Central memory CD8-positive, alpha-beta T cell (primary cell): ENCODE measurements around the gene PI4KA.
"Not testable (repeated sequence)": the region's sequence is repeated elsewhere in the genome, so short reads cannot be mapped to it uniquely, and the experiment has no call there.

ENCODE experiments used
- ATAC-seq: fragments of 150-1000 bp; cut with Tn5 transposase; replicated peaks from 2 replicates; pipeline ENCODE4 v1.10.0; 2022; ENCODE audit warnings: mild to moderate bottlenecking, moderate FRiP score, moderate number of reproducible peaks; ENCODE audit not compliant: poor library complexity, severe bottlenecking; ENCODE audit errors: extremely low read depth
- DNase-seq, 2 donors: peaks; one replicate each; pipeline ENCODE4 v3.0.0; 2021; ENCODE audit warnings: low spot score in 2 of 2
- H3K27ac Mint-ChIP-seq: one replicate; pipeline ENCODE4 v1.8.0; 2022; ENCODE audit warnings: low read depth, mild to moderate bottlenecking, moderate library complexity, mixed read lengths
- H3K27me3 Mint-ChIP-seq: one replicate; pipeline ENCODE4 v1.8.0; 2022; ENCODE audit warnings: mixed read lengths
- H3K36me3 Mint-ChIP-seq: one replicate; pipeline ENCODE4 v1.8.0; 2022; ENCODE audit warnings: mild to moderate bottlenecking, moderate library complexity, mixed read lengths; ENCODE audit not compliant: insufficient read depth
- H3K4me1 Mint-ChIP-seq: one replicate; pipeline ENCODE4 v1.8.0; 2022; ENCODE audit warnings: mixed read lengths
- H3K4me3 Mint-ChIP-seq: one replicate; pipeline ENCODE4 v1.8.0; 2022; ENCODE audit warnings: mild to moderate bottlenecking, moderate library complexity, mixed read lengths
- H3K9me3 Mint-ChIP-seq: one replicate; pipeline ENCODE4 v1.8.0; 2022; ENCODE audit warnings: mixed read lengths

The PI4KA gene

DNA sequence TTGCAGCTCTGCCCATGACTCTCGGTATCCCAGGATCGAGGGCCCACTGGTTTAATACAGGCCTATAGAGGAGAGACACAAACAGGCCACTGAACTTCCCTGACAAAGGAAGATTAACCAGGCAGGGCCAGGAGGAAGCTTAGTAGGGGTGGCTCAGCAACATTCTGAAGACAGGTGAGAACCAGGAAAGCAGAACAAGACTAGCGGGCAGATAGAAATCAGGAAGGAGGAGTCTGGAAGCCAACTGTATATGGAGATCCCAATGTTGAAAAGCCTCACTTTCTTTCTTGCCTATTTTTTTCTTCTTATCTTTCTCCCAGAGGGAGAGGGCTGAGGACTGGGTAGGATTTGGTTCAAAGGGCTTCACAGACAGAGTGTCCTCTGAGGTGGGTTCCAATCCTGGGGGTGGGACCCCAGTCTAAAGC, 5.4 kb downstream of the PI4KA start:
- Mint-ChIP-seq H3K27ac (no peak overlapping the region), H3K36me3 (peaks cover 8% of the 10 kb centered on the region), H3K27me3 (no peaks in the 10 kb centered on the region), H3K9me3 (no peaks in the 10 kb centered on the region), H3K4me1 (peaks cover 57% of the 10 kb centered on the region), H3K4me3 (no peak overlapping the region)
- ATAC-seq (no peak), DNase-seq (no peak)

DNA sequence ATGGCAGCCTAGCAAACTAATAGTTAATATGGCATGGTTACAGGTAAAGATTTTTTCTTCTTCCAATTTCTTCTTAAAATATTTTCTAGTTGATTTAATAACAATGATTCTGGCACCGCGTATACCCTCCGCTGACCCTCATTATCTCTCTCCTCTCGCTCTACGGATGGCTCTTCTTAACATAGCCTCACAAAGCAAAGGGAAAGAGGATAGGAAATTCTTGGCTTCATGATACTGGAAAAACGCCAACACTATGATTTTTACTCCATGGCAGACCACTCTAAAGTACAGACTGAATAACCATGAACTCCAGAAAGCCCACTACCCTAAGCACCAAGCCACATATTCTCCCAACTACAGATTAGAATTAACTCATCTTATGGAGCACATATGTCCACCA, 6.1 kb downstream of the PI4KA start:
- Mint-ChIP-seq H3K4me3 (no peak overlapping the region), H3K4me1 (peaks cover 51% of the 10 kb centered on the region), H3K27me3 (no peaks in the 10 kb centered on the region), H3K27ac (peak overlapping the region; percentile 77), H3K9me3 (no peaks in the 10 kb centered on the region), H3K36me3 (peaks cover 2% of the 10 kb centered on the region)
- no peak for DNase-seq
- ATAC-seq, result no peak

DNA sequence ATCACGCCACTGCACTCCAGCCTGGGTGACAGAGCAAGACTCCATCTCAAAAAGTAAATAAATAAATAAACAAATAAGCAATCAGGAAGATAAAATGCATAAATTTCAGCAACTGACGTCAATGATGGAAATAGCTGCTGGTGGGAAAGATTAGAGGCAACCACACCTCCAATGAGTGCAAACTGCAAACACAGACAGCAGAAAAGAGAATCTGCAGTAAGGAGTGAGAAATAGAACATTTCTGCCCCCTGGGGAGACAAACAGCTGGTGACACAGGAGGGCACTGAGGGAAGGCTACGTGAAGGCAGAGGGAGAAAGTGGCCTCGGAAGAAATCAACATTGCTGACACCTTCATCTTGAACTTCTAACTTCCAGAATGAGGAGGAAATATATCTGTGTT, 6.5 kb downstream of the PI4KA start:
- Mint-ChIP-seq H3K27me3 (no peaks in the 10 kb centered on the region), H3K9me3 (no peaks in the 10 kb centered on the region), H3K36me3 (peaks cover 1% of the 10 kb centered on the region), H3K4me3 (no peak overlapping the region), H3K27ac (peak overlapping the region; percentile 77), H3K4me1 (peaks cover 47% of the 10 kb centered on the region)
- ATAC-seq (no peak), DNase-seq (no peak)

DNA sequence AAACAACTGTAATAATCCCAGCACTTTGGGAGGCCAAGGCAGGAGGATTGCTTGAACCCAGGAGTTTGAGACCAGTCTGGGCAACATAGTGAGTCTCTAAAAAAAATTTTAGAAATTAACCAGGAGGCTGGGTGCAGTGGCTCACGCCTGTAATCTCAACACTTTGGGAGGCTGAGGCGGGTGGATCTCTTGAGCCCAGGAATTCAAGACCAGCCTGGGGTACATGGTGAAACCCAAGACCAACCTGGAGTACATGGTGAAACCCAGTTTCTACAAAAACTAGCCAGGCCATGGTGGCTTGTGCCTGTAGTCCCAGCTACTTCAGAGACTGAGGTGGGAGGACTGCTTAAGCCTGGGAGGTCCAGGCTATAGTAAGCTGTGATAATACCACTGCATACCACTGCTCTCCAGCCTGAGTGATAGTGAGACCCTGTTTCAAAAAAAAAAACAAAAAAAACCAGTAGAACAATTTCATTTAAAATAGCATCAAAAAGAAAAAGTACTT, 11.2 kb downstream of the PI4KA start:
- peaks cover 2% of the 10 kb centered on the region for H3K36me3 Mint-ChIP-seq
- no peak for ATAC-seq
- no peaks in the 10 kb centered on the region for H3K9me3 Mint-ChIP-seq
- no peaks in the 10 kb centered on the region for H3K27me3 Mint-ChIP-seq
- peaks cover 35% of the 10 kb centered on the region for H3K4me1 Mint-ChIP-seq
- H3K4me3 Mint-ChIP-seq, result no peak overlapping the region
- H3K27ac Mint-ChIP-seq, result no peak overlapping the region
- DNase-seq, result no peak

DNA sequence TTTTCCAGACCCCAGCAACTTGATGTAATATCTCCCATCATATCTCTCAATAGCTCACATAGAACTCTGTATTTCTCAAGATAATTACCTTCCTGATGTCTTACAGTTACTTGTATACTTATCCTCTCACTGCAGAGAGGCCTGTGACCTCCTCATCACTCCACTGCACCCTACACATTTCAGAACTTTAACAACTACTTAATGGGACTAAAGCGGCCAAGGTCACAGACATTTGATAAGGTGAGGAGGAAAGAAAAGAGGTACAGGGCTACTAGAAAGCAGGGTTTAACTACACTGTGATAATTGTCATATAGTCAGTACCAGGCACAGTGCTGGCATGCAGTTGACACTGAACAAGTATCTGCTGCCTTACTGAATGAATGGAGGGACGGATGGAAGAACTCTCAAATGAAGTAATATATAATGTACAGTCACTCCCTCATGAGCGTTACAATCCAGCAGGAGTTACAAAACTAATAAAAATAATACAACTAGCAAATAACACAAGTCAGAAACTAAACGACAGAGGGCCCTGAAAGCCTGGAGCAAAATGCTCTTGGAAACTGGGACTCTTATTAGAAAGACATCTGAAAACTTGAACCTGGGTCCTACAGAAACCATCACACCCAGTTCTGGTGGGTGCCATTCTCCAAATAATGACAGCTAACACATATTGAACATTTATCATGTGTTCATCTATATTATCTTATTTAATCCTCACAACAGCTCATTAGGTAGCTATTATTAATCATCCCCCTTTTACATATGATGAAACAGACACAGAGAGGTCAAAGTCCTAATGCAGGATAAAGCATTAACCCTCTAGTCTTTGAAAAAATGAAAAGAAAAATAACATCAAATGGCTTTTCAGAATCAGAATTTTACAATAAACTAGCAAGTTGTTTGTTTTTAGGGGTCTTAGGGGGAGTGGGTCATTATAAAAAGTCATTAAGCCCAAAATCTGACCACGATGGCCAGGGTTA, 14.3 kb downstream of the PI4KA start:
- no peaks in the 10 kb centered on the region for H3K9me3 Mint-ChIP-seq
- peaks cover 54% of the 10 kb centered on the region for H3K4me1 Mint-ChIP-seq
- ATAC-seq (no peak), DNase-seq (no peak)
- no peak overlapping the region for H3K27ac Mint-ChIP-seq
- H3K36me3 Mint-ChIP-seq, result peaks cover 2% of the 10 kb centered on the region
- no peak overlapping the region for H3K4me3 Mint-ChIP-seq
- no peaks in the 10 kb centered on the region for H3K27me3 Mint-ChIP-seq

DNA sequence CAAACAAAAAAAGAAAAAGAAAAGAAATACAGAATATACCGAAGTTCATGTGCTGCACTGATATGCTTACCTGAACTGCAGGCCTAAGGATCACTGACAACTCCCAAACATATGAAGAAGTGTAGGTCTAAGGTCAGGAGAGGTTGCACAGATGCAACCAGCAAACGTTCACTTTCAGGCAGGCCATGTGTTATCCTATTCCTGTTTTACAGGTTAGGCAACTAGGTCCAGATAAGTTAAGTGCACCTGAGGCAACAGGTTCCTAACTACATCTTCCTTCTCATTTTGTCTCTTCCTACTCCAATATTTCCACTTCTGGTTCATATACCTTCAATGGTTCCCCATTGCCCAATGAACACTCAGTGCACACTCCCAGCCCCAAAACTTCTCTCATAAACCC, 15.1 kb downstream of the PI4KA start:
- Mint-ChIP-seq H3K4me1 (peaks cover 49% of the 10 kb centered on the region), H3K36me3 (peaks cover 2% of the 10 kb centered on the region), H3K27me3 (no peaks in the 10 kb centered on the region), H3K4me3 (no peak overlapping the region), H3K27ac (no peak overlapping the region), H3K9me3 (no peaks in the 10 kb centered on the region)
- DNase-seq, result no peak
- ATAC-seq, result no peak

DNA sequence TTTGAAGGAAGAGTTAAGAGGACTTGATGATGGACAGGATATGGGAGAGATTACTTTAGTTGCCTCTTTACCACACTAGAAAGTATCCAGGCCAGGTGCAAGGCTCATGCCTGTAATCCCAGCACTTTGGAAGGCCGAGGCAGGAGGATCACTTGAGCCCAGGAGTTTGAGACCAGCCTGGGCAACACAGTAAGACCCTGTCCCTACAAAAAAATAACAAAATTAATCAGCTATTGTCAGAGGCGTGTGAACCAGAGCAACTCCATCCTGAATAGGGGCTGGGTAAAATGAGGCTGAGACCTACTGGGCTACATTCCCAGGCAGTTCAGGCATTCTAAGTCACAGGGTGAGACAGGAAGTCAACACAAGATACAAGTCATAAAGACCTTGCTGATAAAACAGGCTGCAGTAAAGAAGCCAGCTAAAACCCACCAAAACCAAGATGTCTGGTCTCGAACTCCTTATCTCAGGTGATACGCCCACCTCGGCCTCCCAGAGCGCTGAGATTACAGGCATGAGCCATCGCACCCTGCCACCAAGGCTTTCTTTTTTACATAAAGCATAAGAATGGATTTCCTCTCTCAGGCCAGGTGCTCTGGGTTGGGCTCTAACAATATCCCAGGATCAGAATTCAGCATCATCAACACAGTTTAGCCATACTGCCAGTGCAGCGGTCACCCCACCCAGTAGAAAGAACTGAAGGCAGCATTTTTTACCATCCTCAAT, 17.8 kb downstream of the PI4KA start:
- peaks cover 50% of the 10 kb centered on the region for H3K4me1 Mint-ChIP-seq
- no peaks in the 10 kb centered on the region for H3K9me3 Mint-ChIP-seq
- no peak overlapping the region for H3K4me3 Mint-ChIP-seq
- H3K27me3 Mint-ChIP-seq, result no peaks in the 10 kb centered on the region
- H3K36me3 Mint-ChIP-seq, result peaks cover 2% of the 10 kb centered on the region
- ATAC-seq (no peak), DNase-seq (no peak)
- peak overlapping the region; percentile 9 for H3K27ac Mint-ChIP-seq

DNA sequence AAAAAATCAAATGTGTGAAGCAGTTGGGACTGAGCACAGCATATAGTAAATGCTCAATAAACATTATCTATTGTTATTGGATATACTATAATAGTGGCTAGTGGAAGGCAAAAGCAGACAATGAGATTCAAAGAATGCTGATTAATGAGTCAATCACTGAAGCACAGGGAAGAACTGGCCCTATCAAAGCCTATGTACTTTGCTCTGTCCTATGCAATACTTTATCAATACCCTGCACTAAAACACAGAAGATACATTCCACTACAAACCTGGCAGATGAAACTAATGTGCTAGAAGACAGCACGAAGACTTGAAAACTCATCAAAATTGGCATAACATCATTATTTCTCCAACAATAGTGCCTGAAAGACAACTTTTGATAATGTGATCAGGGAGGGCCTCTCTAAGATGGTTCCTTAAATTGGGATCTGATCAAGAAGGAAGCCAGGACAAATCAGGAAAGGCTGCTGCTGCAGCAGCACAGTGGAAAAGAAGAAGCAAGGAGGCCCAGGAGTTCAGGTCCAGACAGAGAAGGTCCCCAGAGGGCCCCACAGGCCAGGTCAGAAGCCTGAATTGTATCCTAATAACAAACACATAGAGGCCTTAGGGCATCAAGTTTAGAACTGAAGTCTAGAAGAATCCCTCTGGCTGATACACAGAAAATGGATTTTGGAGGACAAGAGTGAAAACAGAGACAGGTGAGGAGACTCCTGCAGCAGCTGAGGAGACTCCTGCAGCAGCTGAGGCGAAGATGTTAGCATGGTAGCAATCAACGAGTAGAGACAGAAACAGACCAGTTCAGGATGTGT, 18.6 kb downstream of the PI4KA start:
- Mint-ChIP-seq H3K9me3 (no peaks in the 10 kb centered on the region), H3K4me3 (no peak overlapping the region), H3K27ac (peak overlapping the region; percentile 9), H3K4me1 (peaks cover 48% of the 10 kb centered on the region), H3K36me3 (peaks cover 2% of the 10 kb centered on the region), H3K27me3 (no peaks in the 10 kb centered on the region)
- no peak for ATAC-seq
- no peak for DNase-seq

DNA sequence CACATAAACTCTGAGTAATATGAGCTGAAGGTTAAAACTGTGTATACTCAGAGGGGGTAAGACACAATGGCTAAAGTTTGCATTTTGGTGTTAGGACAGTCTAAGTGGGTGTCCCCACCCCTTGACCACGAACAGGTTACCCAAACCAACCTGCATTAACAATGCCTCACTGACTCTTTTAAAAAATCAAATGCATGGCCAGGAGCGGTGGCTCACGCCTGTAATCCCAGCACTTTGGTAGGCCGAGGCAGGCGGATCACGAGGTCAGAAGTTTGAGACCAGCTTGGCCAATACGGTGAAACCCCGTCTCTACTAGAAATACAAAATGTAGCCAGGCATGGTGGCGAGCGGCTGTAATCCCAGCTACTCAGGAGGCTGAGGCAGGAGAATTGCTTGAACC, 19.3 kb downstream of the PI4KA start:
- not testable (repeated sequence) for H3K9me3 Mint-ChIP-seq, DNase-seq, H3K27ac Mint-ChIP-seq, H3K36me3 Mint-ChIP-seq, ATAC-seq, H3K27me3 Mint-ChIP-seq, H3K4me3 Mint-ChIP-seq
- H3K4me1 Mint-ChIP-seq, result peaks cover 44% of the 10 kb centered on the region

DNA sequence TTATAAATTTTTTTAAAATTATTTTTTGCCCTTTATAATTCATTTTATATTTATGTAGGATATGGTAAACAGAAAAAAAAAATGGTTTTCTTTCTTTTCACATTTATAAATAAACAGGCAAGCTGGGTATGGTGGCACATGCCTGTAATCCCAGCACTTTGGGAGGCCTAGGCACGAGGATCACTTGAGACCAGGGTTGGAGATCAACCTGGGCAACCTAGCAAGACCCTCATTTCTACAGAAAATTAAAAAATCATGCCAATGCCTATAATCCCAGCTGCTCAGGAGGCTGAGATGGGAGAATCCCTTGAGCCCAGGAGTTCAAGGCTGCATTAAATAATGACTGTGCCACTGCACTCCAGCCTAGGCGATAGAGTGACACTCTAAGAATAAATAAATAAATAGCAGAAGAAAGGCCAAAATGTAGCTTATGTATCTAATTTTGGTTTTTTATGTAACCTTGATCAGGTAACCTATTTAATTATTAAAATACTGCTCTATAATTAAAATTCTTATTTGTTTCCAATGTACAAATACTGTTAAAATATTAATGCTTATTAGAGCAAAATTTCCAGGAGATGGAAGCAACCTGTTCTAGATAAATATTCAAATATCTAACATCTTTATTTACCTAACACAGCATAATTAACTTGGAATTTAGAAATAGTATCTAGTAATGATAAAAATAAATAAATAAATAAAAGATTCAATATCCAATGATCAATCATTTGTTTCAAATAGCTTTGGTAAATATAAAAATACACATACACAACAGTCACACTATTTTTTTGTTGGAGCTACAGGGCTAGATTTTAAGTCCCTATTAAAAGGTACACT, 21.4 kb downstream of the PI4KA start:
- no peak overlapping the region for H3K4me3 Mint-ChIP-seq
- H3K27me3 Mint-ChIP-seq, result no peaks in the 10 kb centered on the region
- DNase-seq (no peak), ATAC-seq (no peak)
- H3K27ac Mint-ChIP-seq, result no peak overlapping the region
- no peaks in the 10 kb centered on the region for H3K9me3 Mint-ChIP-seq
- peaks cover 37% of the 10 kb centered on the region for H3K4me1 Mint-ChIP-seq
- H3K36me3 Mint-ChIP-seq, result peaks cover 17% of the 10 kb centered on the region

DNA sequence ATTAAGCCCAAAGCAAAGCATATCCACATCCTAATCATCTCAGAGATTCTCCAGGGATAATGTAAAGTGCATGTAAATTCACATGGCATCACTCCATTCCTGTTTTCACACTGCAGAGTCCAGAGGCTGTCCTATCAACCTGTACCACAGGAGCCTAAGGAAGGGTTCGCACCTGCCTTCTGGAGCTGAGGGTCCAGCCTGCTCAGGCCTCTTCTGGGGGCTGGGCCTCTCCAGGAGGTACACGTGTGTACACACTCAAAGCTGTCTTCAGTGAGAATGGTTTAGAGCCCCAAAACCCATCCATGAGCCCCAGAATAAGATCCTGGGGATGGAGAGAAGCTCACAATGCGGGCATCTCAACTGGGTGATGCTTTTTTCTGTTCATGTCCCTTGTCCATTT, 23.9 kb downstream of the PI4KA start:
- no peaks in the 10 kb centered on the region for H3K27me3 Mint-ChIP-seq
- peaks cover 38% of the 10 kb centered on the region for H3K36me3 Mint-ChIP-seq
- H3K9me3 Mint-ChIP-seq, result no peaks in the 10 kb centered on the region
- no peak for ATAC-seq
- no peak overlapping the region for H3K4me3 Mint-ChIP-seq
- peaks cover 15% of the 10 kb centered on the region for H3K4me1 Mint-ChIP-seq
- DNase-seq, result no peak
- H3K27ac Mint-ChIP-seq, result peak overlapping the region; percentile 75
